ENCODE data around the gene MAPKBP1. TPM values are rescaled to one million over a fixed set of nuclear protein-coding genes. Genes with fewer than 3 reads are reported as not detected.

Gene MAPKBP1
- total RNA-seq, 4 donors from 2014 or later, result 6.7 to 17.3 (median 7.8) TPM

- no peak for TF ChIP-seq CTCF (IDR thresholded peaks at IDR 0.05; ENCODE audit: low read depth)
Observed at GRCh38 chr15:41873711-41874110, 99.4 kb downstream of the MAPKBP1 start.

- TF ChIP-seq CTCF (IDR thresholded peaks at IDR 0.05; ENCODE audit: low read depth), result no peak
Observed at GRCh38 chr15:41874736-41875135, 100.5 kb downstream of the MAPKBP1 start.

- no peak for TF ChIP-seq CTCF (IDR thresholded peaks at IDR 0.05; ENCODE audit: low read depth)
Observed at GRCh38 chr15:41876007-41876406, 101.7 kb downstream of the MAPKBP1 start.

GRCh38 chr15:41876689-41877088 is 102.4 kb downstream of the MAPKBP1 start:
- no peak for TF ChIP-seq CTCF (IDR thresholded peaks at IDR 0.05; ENCODE audit: low read depth)

Small RNA genes lying within 50 kb of the gene (small RNA-seq; reads per million reads assigned to genes)
- gene JMJD7-PLA2G4B (0.49 reads per million), gene MIR4310 (not detected), gene RNA5SP393 (not detected)

Other genes starting within 250 kb of the MAPKBP1 start
- gene RPAP1, start 230.2 kb upstream of the MAPKBP1 start, total RNA-seq, result 10 to 100 TPM; 12.6 to 34.5 (median 19.0) TPM
- gene TYRO3, start 215.3 kb upstream of the MAPKBP1 start, total RNA-seq, result 10 to 100 TPM; 29.5 to 72.2 (median 35.8) TPM
- gene MGA, start 114.1 kb upstream of the MAPKBP1 start, total RNA-seq, result 10 to 100 TPM; 29.1 to 43.4 (median 33.3) TPM
- 10 to 100 TPM in 1 of 4 donors, 1 to 10 TPM in 3; 2.0 to 12.6 (median 7.9) TPM for gene JMJD7, start 53.6 kb downstream of the MAPKBP1 start, total RNA-seq
- 1 to 10 TPM in 3 of 4 donors, not detected in 1; 1.1 to 5.3 (median 2.0) TPM for gene PLA2G4B, start 64.4 kb downstream of the MAPKBP1 start, total RNA-seq
- 1 to 10 TPM in 1 of 4 donors, under 1 TPM in 3; 0.17 to 1.5 (median 0.52) TPM for gene SPTBN5, start 119.6 kb downstream of the MAPKBP1 start, total RNA-seq
- 10 to 100 TPM; 24.8 to 43.2 (median 33.0) TPM for gene EHD4, start 198.1 kb downstream of the MAPKBP1 start, total RNA-seq
- gene PLA2G4E, start 246.6 kb downstream of the MAPKBP1 start, total RNA-seq, result not detected

Measured in subcutaneous adipose tissue (tissue), 4 donors.